Stimulated activated CD4-positive, alpha-beta T cell treated with anti-CD3 and anti-CD28 coated beads, Interleukin-1b, Interleukin-23, amount 100 ng/mL, for 48 hours (primary cell): ENCODE data around the gene RYR1.
"Not testable (repeated sequence)": the region's sequence is repeated elsewhere in the genome, so short reads cannot be mapped to it uniquely, and the experiment has no call there.

Source experiments
- DNase-seq: peaks from one replicate; pipeline ENCODE4 v3.0.0-alpha.2; 2020

RYR1 gene

DNA sequence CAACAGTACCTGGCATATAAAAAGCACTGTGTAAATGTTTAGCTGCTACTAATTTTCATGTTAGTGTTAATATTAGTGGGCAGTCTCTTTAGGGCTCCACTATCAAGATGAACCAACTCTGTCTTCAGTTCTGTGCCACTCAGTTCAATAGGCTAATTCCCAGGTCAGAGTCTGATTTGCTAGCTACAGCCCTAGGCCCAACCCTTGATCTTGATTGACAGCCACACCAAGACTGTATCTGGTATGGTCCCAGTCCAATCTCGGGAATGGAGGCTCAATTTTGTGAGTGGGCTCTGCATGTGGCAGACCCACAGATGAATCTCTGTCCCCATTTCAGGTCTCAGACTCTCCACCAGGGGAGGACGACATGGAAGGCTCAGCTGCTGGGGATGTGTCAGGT, 138.2 kb downstream of the RYR1 start:
- no peak for DNase-seq

DNA sequence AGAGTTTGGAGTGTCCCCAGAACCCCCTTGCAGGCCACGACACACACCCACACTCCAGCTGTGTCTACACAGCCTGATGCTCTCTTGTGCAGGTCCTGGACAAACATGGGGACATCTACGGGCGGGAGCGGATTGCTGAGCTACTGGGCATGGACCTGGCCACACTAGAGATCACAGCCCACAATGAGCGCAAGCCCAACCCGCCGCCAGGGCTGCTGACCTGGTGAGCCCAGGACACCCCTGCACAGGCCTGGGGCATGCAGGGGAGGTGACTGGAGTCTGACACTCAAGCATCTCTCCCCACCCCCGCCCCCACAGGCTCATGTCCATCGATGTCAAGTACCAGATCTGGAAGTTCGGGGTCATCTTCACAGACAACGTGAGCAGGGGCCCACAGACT, 144.3 kb downstream of the RYR1 start:
- no peak for DNase-seq

DNA sequence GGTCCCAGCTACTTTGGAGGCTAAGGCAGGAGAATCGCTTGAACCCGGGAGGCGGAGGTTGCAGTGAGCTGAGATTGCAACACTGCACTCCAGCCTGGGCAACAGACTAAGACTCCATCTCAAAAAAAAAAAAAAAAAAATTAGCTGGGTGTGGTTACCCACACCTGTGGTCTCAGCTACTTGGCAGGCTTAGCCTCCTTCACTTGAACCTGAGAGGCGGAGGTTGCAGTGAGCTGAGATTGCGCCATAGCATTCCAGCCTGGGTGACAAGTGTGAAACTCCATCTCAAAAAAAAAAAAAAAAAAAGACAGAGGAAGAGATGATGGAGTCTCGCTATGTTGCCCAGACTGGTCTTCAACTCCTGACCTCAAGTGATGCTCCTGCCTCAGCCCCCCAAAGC, 145.8 kb downstream of the RYR1 start:
- not testable (repeated sequence) for DNase-seq

DNA sequence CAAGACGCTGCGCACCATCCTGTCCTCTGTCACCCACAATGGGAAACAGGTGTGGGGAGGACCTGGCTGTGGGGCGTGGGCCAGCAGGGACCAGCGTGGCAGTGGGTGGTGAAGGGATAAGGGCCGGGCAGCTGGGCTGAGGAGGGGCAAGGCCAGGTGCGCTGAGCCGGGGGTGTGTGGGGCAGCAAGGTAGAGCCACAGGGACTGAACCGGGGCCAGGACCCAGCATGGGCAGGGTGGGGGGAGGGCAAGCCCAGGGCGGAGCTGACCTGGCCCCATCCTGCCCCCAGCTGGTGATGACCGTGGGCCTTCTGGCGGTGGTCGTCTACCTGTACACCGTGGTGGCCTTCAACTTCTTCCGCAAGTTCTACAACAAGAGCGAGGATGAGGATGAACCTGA, 146.6 kb downstream of the RYR1 start:
- DNase-seq: no peak

DNA sequence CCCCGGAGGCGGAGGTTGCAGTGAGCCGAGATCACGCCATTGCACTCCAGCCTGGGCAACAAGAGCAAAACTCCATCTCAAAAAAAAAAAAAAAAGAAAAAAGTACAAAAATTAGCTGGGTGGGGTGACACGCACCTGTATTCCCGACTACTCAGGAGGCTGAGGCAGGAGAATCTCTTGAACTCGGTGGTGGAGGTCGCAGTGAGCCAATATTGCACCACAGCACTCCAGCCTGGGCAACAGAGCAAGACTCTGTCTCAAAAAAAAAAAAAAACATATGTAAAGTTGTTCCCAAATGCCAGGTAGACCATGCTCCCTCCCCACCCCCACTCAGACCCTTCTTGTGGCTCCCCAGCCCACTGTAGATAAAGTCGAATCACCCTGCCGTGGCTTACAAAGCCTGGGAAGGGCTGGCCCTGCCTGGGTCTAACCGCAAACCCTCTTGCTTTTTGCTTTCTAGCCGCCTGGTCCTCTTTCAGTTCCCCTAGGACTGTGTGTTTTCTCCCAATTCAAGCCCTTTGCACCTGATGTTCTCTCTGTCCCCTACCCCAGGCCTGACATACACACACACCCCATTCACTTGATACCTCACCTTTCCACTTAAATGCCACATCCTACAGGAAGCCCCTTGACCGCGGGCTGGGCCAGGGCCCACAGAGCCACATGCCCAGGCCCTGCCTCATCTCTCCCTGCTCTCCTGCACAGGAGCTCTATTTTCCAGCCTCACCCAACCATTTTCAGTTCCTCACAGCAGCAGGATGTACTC, 149.9 kb downstream of the RYR1 start:
- no peak for DNase-seq

DNA sequence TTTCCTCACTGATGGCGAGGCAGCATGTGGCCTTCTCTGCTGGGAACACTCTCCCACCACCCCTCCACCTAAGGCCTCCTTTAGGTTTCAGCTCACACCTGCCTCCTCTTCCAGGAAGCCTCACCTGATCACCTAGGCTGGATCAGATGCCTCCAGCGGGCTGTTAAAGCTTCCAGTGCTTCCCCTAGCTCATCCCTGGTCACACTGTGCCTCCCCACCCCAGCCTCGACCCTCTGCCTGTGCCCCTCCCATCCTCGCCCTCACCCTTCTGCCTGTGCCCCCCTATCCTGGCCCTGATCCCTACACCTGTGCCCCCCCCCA, 150.5 kb downstream of the RYR1 start:
- DNase-seq: no peak

DNA sequence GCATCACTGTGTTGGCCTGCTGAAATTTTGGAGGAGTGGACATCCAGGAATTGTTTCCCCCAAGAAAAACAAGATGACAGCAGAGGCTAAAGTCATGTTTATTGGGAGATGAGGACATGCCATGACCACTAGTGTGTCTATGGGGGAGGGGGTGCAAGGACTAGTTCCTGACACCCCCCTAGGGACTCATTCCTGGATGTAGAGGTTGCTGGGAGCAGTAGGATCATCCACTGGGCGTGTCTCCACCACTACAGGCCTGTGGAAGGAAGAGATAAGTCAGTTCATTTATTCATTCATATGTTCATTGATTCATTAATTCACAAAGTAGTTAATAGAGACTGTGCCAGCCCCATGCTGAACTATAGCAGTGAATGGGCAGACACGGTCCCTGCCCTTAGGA, 154.1 kb downstream of the RYR1 start:
- no peak for DNase-seq

DNA sequence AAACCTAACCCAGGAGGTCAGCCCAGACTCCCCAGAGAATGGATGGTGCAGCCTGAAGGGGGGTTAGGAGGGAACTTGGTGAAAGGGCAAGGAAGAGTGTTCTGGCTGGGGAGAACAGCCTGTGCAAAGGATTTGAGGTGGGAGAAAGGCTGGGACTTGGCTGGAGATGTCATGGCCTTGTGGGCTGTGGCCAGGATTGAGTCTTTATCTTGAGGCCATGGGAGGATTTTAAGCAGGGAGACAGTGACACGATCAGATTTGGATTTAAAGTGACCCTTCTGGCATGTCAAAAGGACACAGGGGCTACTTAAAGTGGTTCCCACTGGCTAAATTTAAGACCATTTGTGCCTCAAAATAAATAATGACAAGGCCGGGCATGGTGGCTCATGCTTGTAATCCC, 154.6 kb downstream of the RYR1 start:
- DNase-seq: no peak

DNA sequence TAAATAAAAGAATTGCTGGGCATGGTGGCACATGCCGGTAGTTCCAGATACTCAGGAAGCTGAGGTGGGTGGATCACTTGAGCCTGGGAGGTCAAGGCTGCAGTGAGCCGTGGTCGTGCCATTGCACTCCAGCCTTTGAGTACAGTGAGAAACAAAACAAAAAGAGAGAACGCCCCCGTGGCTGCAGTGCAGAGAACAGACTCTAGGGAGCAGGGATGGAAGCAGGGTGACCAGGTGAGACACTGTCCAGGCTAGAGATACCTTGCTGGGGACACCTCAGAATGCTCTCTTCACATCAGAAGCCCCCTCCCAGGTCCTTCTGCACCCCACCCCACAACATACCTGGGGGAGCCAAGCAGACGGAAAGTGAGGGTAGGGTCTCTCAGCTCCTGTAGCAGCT, 159.4 kb downstream of the RYR1 start:
- DNase-seq: no peak

DNA sequence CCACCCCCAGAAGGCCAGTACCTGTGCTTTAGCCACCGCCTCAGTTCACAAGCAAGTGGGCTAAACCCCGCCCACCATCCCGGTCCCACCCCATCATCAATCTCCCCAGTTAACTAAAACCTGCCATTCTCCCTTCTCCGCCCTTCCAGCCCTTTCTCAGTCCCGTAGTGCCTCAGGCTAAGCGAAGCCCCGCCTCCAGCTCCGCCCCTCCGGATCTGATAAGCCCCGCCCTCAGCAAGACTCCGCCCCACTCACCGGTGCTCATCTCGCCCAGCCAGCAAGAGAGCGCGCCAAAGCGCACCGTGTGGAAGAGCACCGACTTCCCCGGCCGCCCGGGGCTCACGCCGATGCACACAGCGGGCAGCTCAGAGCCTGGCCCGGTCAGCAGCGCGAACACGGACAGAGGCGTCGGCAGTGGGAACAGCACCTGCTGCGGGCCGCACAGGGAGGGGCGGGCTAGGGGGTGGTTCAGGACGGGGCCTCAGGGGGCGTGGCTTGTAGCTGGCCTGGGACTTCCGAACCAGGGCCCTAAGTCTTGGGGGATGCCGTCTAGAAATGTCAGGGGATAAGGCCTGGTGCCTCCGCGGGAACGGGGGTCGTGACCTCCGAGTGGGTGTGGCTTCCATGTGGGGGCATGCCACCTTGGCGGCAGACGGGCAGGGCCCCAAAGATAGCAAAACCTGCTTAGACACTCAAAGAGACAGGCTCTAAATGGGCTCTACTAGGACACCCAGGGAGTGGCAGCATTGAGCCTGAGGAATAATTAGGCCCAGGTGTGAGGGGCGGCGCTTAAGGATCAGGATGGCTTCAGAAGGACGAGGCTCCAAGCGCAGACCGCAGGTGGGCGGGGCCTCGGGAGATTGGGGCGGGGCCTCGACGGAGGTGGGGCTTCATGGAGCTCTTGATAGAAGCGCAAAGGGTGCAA, 162.8 kb downstream of the RYR1 start:
- peak; percentile 31 for DNase-seq

DNA sequence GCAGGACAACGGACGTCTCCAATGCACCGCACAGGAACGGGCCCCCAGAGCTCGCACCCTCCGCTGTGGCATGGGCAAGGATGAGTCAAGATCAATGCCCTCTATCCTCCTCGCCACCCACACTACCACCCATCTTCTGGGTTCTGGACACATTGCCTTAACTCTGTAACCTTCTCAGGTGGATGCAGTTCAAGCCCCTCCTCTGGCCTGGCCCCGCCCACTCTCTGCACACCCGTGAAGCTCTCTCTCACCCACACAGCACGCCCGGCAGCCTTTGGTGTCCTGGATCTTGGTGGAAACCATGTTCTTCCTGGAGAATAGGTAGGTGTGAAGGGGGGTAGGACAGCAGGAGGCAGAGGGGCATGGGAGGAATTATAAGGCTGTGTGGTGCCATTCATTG, 163.6 kb downstream of the RYR1 start:
- DNase-seq: no peak

DNA sequence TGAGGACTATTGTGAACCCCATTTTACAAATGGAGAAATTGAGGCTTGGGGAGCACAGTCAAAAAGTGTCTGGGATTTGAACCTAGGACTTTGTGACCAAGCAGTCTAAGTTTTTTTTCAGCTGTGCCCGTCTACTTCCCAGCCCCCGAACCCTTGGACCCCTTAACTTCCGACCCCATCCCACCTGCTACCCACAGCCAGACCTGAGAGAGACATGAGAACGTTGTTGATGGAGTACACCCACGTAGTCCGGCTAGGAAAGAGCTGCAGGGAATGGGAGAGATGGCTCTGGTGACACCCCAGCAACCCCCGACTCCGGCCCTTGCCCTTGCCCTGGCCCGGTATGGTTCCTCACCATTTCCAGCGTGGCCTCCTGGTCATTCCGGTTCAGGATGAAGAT, 166.2 kb downstream of the RYR1 start:
- DNase-seq: no peak

DNA sequence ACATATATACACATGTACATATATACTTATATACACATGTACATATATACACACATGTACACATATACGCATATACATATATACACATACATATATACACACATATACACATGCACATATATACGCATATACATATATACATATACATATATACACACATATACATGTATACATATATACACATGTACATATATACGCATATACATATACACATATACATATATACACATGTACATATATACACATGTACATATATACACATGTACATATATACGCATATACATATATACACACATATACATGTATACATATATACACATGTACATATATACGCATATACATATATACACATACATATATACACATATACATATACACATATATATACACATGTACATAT, 169.4 kb downstream of the RYR1 start:
- DNase-seq: not testable (repeated sequence)

DNA sequence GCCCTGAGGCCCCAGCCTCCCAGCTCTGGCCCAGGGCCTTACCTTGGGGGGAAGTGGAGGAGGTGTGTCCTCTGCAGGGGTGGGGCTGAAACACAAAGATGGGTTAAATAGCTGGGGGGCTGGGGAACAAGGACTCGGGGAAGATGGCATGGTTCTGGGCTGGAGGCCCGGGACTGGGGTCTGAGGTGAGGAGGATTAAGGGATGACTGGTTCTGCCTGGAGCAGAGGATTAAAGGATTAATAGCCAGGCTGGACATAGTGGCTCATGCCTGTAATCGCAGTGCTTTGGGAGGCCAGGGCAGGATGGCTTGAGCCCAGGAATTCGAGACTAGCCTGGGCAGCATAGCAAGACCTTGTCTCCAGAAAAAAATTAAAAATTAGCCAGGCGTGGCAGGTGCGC, 172.6 kb downstream of the RYR1 start:
- DNase-seq: no peak

DNA sequence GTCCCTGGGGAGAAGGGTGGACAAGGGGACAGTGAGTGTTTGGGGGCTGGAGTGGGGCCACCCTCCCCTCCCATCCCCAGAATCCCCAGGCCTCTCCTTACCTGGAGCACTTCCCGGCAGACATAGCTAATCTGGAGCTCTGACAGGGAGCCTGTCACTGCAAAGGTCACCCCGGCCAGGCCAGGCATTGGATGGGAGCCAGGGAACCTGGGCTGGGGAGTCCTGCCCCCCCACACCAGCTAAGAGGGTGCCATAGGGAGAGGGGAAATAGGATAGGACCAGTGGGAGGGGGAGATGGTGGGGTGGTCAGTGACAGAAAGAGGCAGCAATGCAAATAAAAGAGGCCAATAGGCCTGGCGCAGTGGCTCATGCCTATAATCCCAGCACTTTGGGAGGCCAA, 180.8 kb downstream of the RYR1 start:
- no peak for DNase-seq

DNA sequence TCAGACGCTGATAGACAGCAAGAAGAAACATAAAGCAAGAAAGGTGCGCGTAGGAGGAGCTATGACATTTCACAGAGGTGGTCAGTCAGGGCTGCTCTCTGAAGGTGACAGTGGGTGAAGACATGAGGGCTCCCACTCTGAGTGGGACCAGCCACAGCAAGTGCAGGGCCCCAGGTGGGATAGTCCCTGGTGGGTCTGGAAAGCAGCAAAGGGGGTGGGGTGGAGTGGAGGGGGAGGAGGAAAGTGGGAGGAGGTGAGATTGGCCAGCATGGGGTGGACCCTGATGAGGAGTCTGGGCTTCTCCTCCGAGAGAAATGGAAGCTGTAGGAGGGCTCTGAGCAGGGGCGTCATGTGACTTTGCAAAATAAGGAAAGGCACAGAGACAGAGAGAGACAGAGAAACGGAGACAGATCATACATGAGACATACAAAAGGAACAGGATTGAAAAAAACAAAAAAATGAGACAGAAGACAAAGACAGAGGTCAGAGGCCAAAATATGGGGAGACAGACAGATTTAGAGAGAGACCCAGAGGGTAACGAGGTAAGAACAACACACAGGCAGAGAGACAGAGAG, 181.6 kb downstream of the RYR1 start:
- no peak for DNase-seq

DNA sequence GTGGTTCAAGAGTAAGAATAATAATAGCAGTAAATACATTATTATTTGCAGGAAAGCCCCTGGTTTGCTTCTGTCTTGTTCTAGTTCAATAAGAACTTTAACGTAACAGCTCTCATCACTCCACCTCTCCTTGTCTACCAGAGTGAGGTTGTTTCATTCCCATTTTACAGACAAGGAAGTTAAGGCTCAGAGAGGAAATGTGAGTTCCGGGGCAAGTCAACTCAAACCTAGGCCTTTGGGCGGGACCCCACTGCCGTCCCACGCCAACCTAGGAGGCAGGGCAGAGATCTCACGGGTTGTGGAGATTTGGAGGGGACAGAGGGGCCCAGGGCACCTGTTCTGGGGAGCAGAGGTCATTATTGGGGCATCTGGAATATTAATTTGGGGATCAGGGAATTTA, 182.8 kb downstream of the RYR1 start:
- no peak for DNase-seq

DNA sequence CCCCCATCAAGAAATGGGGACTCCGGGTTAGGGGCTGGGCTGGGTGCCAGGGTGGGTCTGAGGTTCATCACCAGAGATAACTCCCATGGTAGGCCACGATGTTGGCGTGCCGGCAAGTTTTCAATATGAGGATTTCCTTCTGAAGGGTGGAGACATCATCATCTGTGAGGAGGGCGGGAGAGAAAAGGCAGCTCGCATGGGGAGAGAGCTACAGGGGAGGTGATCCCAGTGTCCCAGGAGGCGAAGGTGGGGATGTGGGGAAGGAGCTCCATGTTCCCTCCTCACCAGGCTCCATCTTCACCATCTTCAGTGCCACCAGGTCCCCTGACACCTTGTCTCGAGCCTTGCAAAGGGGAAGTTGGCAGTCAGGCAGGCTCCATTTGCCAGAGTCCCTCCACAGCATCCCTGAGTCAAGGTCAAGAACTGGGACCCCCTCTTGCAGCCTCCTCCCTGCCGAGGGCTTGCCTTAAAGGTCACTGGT, 183.8 kb downstream of the RYR1 start:
- peak; percentile 15 for DNase-seq

DNA sequence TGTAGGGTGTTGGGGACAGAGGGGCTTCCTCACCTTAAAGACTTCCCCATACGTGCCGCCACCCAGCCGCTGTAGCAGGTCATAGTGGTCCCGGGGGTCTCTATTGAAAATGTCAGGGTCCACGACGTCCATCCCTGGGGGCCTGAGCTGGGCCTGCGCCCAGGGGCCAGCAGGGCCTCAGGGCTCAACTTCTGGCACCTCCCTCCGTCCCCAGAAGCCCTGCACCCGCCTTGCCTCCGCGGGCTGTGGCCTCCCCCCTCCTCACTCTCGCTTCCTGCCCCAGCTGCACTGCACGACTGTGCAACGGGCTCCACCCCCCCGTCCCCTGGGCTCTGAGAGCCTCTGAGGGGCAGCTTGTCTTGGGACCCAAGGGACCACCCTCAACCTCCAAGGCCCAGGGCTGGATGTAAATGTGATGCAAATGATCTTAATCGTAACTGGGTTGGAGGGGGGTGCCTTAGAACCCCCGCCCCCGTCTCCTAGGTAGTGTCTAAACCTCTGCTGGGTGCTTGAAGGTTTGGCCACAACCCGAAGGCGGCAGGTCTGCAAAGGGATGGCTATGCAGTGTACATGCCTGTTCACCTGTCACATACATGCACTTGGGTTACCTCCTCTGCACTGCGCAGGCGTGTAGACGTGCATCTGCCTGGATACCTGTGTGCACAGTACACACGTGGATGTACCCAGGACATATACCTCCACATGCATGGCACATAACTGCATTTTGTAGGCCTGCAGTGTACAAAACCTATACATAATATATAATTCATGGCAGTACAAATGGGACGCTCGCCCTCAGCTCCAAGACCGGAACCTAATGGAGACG, 184.5 kb downstream of the RYR1 start, which contains the start of gene MAP4K1:
TSS of gene MAP4K1 (minus strand) at position 190 of the 826 bp plus-strand sequence. CDS start at position 132, 58 bp downstream.
- peak; percentile 75 for DNase-seq

DNA sequence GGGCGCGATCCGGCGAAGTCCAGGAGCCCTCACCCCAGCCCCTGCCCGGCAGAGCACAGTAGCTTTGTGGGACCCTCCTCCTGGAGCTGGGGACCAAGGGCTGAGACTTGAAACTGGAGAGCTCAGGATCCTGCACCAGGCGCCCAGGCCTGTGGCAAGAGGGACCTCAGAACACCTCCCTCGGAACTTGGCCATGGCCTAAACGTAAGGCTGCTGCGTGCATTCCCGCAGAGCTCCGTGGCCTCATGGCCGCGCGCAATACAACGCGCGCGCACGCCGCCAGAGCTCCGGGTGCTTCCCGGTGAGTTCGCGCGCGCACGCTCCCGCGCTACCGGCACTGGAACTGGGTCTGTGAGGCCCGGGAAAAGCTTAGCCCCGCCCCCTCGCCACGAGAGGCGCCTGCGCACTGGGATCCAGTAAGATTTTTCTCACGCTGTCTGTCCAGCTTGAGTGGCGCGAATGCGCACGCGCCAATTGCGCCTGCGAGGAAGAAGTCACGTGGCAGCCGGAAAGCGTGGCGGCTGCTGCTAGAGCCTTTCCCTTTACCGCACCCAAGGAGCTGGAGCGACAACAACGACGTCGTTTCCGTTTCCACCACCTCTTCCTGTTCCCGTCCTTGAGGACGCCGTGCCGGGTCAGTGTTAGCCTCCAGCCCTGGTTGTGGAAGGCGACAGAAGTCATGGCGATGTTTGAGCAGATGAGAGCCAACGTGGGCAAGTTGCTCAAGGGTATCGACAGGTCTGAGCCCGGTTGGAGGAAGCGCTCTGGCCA, 185.3 kb downstream of the RYR1 start, which contains the start of gene EIF3K:
TSS of gene EIF3K (plus strand) at position 599 of the 771 bp plus-strand sequence. CDS start at position 680, 81 bp downstream.
- peak; percentile 98 for DNase-seq

DNA sequence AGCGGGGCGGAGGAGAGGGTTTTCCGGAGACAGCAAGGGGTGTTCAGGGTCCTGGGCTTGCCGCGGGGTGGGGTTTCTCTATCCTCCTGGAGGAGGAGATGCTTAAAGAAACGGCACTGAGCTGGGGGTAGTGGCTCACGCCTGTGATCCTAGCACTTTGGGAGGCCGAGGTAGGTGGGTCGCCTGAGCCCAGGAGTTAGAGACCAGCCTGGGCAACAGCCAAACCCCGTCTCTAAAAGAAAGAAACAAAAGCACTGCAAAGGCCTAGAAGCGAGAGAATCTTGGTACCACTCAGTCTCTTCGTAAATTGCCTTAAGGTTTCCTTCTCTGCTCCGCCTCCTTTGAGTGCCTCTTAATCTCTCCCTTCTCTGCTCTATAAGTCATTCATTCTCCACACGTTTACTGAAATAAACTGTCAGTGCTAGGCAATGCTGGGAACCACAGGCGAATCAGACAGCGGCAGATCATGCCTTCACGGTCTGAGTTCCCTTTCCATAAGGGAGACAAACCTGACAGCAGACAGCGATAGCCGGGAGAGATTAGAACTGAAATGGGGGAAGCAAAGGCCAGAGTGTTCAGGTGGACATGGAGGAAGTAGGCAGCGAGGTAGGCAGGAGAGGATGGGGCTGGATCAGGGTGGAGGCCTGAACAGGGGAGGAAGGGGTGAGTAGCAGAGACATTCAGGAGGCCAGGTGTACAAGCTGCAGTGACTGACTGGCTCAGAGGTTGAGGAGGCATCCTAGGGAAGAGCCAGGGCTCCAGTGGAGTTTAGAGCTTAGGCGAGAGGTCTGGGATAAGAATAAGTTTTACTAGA, 186.1 kb downstream of the RYR1 start:
- DNase-seq: no peak
